ENCODE results near the gene CAPN5. TPM values are rescaled to one million over a fixed set of nuclear protein-coding genes. Genes with fewer than 3 reads are reported as not detected.

The CAPN5 gene
- total RNA-seq, 1 donor from 2014 or later: 15.0 TPM

- Histone ChIP-seq H3K36me3 (no peaks in the 10 kb centered on the region), H3K27ac (no peak overlapping the region)
- TF ChIP-seq POLR2AphosphoS5 (IDR thresholded peaks at IDR 0.05; ENCODE audit: insufficient read depth in 1 of 2, low read depth in 1 of 2) (no peak), POLR2A (IDR thresholded peaks at IDR 0.05) (no peak), CTCF (IDR thresholded peaks at IDR 0.05) (no peak)
Observed at GRCh38 chr11:77026221-77026620, 40.5 kb upstream of the CAPN5 start.

GRCh38 chr11:77026743-77027142 is 40.0 kb upstream of the CAPN5 start:
- H3K27ac ChIP-seq: no peak overlapping the region
- H3K4me3 ChIP-seq: no peak overlapping the region
- TF ChIP-seq POLR2A (IDR thresholded peaks at IDR 0.05): no peak
- TF ChIP-seq POLR2AphosphoS5 (IDR thresholded peaks at IDR 0.05; ENCODE audit: insufficient read depth in 1 of 2, low read depth in 1 of 2): no peak
- no peak for TF ChIP-seq CTCF (IDR thresholded peaks at IDR 0.05)
- no peaks in the 10 kb centered on the region for H3K27me3 ChIP-seq
- no peaks in the 10 kb centered on the region for H3K4me1 ChIP-seq
- H3K36me3 ChIP-seq: no peaks in the 10 kb centered on the region
- H3K9me3 ChIP-seq: no peaks in the 10 kb centered on the region
- intact Hi-C loops (cut with DNase I): no loop called here
- DNase-seq (ENCODE audit: extremely low spot score in 2 of 2): no peak

More at GRCh38 chr11:77026221-77026620, 40.5 kb upstream of the CAPN5 start:
- Histone ChIP-seq H3K27me3 (no peaks in the 10 kb centered on the region), H3K4me3 (no peak overlapping the region), H3K4me1 (no peaks in the 10 kb centered on the region), H3K9me3 (no peaks in the 10 kb centered on the region)
- DNase-seq (ENCODE audit: extremely low spot score in 2 of 2): no peak
- intact Hi-C loops (cut with DNase I): no loop called here

GRCh38 chr11:77027275-77027674 is 39.5 kb upstream of the CAPN5 start:
- no peaks in the 10 kb centered on the region for H3K4me1 ChIP-seq
- no peak overlapping the region for H3K27ac ChIP-seq
- H3K9me3 ChIP-seq: no peaks in the 10 kb centered on the region
- H3K27me3 ChIP-seq: no peaks in the 10 kb centered on the region
- DNase-seq (ENCODE audit: extremely low spot score in 2 of 2): no peak
- H3K36me3 ChIP-seq: no peaks in the 10 kb centered on the region
- intact Hi-C loops (cut with DNase I): no loop called here
- no peak overlapping the region for H3K4me3 ChIP-seq
- no peak for TF ChIP-seq POLR2A (IDR thresholded peaks at IDR 0.05)
- no peak for TF ChIP-seq CTCF (IDR thresholded peaks at IDR 0.05)
- no peak for TF ChIP-seq POLR2AphosphoS5 (IDR thresholded peaks at IDR 0.05; ENCODE audit: insufficient read depth in 1 of 2, low read depth in 1 of 2)

- H3K36me3 ChIP-seq: no peaks in the 10 kb centered on the region
- H3K4me3 ChIP-seq: no peak overlapping the region
- intact Hi-C loops (cut with DNase I): no loop called here
- TF ChIP-seq POLR2A (IDR thresholded peaks at IDR 0.05): no peak
- TF ChIP-seq POLR2AphosphoS5 (IDR thresholded peaks at IDR 0.05; ENCODE audit: insufficient read depth in 1 of 2, low read depth in 1 of 2): no peak
- no peak for TF ChIP-seq CTCF (IDR thresholded peaks at IDR 0.05)
- H3K9me3 ChIP-seq: no peaks in the 10 kb centered on the region
- no peaks in the 10 kb centered on the region for H3K4me1 ChIP-seq
- no peaks in the 10 kb centered on the region for H3K27me3 ChIP-seq
- H3K27ac ChIP-seq: no peak overlapping the region
- no peak for DNase-seq (ENCODE audit: extremely low spot score in 2 of 2)
Observed at GRCh38 chr11:77029829-77030228, 36.9 kb upstream of the CAPN5 start.

GRCh38 chr11:77030834-77031414 is 35.8 kb upstream of the CAPN5 start:
- Histone ChIP-seq H3K4me1 (no peaks in the 10 kb centered on the region), H3K36me3 (no peaks in the 10 kb centered on the region), H3K9me3 (no peaks in the 10 kb centered on the region), H3K27ac (no peak overlapping the region), H3K4me3 (no peak overlapping the region), H3K27me3 (no peaks in the 10 kb centered on the region)
- intact Hi-C loops (cut with DNase I): no loop called here
- TF ChIP-seq CTCF (IDR thresholded peaks at IDR 0.05) (no peak), POLR2AphosphoS5 (IDR thresholded peaks at IDR 0.05; ENCODE audit: insufficient read depth in 1 of 2, low read depth in 1 of 2) (no peak), POLR2A (IDR thresholded peaks at IDR 0.05) (no peak)
- no peak for DNase-seq (ENCODE audit: extremely low spot score in 2 of 2)
